Hippocampal formation (tissue), 2 donors: ENCODE measurements around the gene MAGI2.

Experiments used
- DNase-seq, 2 donors: peaks; one replicate each; lab custom pipeline; 2025; lab: John Stamatoyannopoulos, UW

The MAGI2 gene

DNA sequence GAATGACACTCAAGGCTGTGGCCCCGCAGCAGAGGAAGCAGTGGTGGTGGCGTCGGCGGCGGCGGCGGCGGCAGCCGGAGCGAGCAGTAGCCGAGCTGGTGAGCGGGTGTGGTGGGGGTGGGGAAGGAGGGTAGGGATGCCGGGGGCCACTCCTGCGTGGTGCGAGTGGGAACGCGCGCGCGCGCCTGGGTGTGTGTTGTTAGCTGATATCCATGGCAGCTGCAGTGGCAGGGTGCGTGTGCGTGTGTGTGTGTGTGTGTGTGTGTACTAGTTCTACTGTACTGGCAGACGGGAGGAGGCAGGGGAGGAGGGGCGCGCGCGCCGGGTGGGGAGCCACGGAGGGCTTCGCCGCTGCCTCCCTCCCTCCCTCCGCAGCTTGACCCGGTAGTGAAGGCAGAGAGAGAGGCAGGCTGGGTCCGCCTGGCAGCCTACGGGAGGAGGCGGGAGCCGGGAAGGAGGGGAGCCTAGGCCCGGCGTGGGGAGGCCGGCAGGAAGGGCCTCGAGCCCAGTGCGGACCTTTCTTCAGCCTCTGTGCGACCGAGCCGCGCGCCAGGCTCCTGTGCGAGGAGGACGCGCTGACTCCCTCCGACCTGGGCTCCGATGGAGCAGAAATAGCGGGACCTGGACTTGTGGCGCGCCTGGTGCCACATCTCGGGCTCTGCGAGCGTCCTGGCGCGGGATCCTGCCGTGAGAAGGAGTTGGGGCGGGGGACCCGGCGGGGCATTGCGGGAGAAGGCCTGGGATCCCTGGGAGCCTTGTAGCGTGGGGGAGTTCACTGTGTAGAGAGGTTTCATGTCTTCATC, at the start of gene MAGI2:
MAGI2 (minus strand) TSS at position 110 of the 803 bp plus-strand sequence. CDS start 347 bp downstream, outside the sequence.
- DNase-seq = peak; percentile 90 to 93

DNA sequence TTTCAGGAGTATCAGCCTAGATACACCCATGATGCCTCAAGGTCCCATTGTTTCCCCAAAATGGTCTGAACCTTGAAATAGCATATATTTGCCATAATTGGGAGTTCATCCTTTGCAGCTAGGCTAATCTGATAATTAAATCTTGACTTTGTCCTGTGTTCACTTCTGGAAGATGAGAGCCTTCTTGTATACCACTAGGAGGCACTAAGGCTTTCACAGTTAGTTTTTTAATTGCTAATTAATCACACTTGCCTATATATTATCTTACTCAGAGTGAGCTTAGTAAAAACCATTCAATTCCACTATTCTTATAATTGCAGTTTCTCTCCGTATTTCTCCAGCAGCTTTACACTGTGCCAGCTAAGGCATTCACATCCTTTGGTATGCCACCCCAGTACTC, 48.7 kb upstream of the MAGI2 start:
- DNase-seq = no peak

DNA sequence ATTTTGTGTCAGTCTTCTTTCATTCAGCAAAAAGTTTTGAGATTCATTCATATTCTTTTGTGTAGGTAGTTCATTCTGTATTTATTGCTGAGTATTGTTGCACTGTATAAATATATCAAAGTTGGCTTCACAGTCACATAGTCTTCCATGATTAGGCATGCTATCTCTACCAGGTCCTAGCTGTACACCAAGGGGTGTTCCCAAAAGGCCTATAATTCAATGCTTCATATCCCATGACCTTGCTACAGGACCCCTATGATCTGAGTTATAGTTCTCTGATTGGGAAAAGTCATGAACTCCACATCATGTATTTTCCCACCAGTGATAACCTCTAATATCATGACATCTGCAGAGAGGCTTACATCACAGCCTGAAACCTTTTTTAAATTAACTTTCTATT, 47.3 kb upstream of the MAGI2 start:
- DNase-seq = no peak

DNA sequence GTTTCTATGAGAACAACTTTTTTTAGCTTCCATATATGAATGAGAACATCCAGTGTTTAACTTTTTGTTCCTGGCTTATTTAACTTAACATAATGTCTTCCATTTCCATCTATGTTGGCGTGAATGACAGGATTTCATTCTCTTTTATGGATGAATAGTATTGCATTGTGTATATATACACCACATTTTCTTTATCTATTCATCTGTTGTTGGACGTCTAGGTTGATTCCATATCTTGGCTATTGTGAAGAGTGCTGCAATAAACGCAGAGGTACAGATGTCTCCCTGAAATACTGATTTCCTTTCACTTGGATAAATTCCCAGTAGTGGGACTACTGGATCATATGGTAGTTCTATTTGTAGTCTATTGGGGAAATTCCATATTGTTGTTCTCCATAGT, 44.3 kb upstream of the MAGI2 start:
- no peak for DNase-seq

DNA sequence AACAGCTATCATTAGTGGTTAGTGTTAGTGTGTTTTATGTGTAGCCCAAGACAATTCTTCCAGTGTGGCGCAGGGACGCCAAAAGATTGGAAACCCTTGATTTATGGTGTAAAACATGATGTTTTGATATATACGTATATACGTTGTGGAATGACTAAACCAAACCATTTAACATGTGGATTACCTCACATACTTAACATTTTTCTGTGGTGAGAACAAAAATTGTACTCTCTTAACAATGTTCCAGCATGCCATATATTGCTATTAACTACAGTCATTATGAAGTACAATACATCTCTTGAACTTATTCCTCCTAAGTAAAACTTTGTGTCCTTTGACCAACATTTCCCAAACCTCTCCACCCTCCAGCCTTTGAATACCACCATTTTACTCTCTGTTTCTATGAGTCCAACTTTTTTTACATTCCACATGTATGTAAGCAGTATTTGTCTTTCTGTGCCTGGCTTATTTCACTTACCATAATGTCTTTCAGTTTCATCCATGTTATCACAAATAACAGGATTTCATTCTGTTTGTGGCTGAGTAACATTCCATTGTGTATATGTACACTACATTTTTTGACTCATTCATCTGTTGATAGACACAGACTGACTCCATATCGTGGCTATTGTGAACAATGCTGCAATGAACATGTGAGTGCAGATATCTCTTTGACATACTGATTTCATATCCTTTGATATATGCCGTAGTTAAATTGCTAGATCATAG, 42.2 kb upstream of the MAGI2 start:
- no peak for DNase-seq

DNA sequence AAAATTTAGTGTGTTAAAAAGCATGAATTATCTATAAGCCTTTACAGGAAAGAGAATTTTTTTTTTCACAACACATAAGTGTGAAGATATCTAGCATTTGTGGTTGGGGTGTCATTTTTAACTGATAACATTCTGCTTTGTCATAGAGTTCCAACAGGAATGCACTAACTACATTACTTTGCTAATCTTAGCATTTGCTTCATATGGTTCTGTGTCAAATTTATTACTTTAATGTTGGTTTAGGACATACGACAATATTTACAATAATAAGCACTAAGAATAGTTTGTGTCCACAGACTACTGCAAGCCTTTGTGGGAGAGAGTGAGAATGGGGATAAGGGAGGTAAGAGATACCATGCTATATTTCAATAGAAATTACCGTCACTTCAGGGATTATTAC, 40.6 kb upstream of the MAGI2 start:
- no peak for DNase-seq

DNA sequence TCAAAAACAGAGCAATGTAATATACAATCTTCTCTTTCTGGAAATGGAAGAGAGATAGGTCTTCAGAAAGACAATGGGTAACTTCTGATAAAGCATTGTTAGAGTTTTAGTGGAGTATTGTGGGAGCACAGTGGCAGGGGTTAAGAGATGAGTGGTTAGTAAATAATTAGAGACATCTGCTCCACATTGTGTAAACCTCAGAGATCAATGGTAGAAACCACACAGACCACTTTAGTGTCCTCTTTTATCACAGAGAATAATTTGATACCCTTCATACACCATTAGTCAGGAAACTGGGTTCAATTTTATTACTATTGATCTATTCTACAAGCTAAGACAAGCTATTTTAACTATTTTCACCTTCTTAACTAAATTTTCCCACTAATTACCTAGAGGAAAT, 35.9 kb upstream of the MAGI2 start:
- no peak for DNase-seq

DNA sequence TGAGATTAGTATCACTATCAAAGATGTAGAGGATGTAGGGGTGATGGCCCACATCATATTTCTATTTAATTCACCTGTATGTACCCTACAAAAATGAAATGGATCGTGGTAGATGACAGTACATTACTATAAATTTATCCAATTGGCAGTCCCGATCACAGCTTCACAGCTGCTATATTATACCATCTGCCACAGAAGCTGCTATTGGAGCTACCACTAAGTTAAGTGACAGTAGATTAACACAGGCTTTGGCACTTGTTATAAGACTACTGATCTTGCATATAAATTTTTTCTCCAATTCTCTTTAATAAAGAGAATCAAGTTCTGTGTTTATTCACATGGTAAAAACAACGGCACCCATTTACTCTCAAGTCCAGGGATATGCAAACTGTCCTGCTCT, 24.9 kb upstream of the MAGI2 start:
- no peak for DNase-seq

DNA sequence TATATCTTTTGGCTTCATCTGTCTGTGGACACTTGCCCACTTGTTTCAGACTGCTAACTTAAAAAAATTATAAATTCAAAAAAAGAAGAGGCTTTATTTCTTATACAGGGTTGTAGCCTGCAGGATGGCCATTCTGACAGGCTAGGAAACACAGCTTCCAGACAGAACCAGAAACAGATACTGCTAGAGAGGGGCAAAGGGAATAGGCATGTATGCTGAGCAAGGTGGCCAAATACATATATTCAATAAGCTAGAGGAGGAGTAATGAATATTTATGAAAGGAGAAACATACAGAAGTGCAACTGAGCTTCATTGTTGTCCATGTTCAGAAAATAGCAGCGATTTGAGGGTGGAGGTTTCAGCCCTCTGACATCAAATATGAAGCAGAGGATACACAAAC, 22.0 kb upstream of the MAGI2 start:
- no peak for DNase-seq

DNA sequence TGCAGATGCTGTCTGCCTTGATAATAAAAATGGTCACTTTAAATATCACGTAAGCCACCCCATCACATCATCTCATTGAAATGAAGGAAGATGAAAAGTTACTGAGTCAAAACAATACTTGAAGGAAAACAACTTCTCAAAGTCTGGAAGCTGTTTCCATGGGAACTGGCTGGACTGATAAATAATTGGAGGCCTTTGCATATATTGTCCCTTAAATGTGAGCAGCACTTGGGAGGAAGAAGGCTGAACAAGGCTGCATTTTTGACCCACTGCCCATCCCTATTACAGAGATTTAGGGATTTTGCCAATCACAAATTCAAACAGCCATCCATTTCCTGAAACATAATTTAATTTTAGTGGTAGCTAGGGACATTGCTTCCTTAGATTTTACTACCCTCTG, 18.2 kb upstream of the MAGI2 start:
- no peak for DNase-seq

DNA sequence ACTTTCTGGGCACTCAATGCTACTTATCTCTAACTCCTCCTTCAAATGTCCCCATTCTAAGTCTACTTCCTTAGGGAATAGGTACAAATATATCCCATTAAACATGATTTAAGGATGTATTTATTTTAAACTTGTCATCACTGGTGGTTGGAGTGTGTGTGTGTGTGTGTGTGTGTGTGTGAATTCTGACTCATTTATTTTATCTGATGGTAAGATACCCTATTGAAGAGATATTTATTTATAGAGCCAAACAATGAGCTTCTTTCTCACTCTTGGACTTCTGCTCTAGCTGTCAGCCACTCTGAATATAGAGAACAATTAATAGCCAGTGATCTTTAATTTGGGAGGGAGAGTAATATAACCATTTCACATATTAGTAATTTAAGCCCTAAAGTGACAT, 17.8 kb upstream of the MAGI2 start:
- DNase-seq = no peak

DNA sequence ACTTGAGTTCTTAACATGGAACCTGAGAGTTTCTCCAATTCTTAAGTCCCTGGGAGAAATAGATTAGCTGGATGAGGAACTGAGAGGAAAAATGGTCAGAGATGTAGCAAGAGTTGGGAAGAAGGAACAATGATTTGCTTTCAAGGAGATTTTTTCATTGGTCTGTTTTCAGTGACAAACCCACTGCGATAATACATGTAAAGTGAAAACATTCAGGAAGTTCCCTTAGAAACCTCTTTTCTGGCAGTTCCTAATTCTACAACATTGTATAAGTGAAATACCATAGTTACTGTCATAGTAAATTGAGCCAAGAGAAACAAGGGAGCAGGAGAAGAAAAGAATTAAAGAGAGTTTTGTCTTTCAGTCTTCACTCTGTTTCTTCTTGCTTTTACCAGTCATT, 12.1 kb upstream of the MAGI2 start:
- DNase-seq = no peak

DNA sequence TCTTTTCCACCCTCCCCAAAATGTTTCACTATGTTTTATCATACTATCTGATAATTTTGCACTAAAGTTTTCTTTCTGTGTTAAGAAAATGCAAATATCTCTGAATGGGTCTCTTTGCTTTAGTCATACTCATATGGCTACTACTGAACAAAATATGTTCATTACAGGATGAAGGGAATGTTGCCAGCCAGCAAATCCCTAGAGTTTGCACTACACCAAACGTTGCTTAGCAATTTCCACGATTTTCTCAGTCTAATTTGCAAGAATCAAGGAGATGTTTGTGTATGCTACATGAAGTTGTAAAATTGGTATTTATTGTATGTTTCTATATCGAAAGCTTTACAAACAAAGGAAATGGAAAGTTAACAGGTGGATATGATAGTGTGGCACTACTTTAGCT, 10.6 kb upstream of the MAGI2 start:
- DNase-seq = no peak

DNA sequence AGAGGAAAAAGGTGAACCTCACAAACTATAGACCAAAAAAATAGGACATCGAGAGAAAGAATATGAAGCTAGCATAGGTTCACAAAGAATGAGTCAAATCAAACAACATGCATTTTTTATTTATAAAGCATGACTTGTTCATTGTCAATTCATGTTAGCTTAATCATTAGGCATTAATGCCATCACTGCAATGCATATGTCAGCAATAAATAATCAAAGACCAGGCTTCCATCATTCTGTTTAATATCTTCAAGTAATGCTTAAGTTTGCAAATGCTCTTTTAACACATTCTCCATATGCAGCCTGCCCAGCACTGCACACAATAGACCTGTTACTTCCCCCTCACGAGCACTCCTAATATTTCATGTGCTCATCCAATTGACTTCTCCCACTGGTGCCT, 8.9 kb upstream of the MAGI2 start:
- no peak for DNase-seq

DNA sequence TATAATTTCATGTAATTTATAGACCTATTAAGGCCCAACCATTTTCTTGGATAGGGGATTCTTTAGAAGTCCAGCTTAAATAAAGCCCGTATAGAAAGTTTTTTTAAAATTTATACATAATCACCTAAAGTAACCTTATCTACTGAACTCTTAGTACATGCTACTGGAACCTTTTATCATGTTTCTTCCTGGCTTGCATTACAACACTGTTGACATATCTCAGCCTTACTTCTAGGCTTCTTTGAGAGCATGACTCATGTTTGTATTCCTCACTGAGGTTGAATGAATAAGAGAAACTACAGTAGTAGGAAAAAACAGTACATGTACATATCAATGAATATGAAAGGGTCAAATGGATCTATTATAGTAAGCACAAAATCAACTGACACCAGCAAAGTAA, 8.2 kb upstream of the MAGI2 start:
- no peak for DNase-seq

DNA sequence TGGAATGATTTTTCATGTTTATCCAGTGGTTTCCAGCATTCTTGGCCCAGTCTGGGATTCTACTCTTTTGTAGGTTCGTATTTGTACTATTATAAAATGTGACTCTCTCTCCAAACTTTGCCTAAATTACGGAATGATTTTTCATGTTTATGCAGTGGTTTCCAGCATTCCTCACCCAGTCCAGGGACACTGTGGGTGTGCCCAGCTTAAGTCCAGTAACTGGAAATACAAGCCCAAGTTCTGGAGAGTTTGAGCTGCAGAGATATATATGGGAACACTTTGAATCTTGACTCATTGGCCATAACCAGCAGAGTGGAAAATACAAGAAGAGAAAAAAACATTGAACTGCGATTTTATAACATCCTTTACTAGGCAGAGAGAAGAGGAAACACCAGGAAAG, 5.9 kb upstream of the MAGI2 start:
- no peak for DNase-seq

DNA sequence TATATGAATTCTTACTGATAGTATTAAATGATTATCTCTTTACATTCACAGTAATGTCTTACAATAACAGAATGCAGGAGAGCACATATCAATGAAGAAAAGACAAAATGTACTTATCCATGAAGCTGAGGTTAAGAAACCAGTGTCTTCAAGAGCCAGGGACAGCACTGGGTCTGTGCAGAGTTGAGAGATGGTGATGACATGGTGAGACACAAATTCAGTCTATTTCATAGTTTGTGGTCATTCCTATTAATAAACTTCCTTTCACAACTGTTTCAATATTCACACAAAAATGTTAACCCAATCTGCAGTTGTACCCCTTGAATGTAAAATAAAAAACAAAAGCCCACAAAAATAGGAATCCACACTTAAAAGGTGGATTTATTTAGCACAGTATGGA, 5.3 kb upstream of the MAGI2 start:
- DNase-seq = no peak

DNA sequence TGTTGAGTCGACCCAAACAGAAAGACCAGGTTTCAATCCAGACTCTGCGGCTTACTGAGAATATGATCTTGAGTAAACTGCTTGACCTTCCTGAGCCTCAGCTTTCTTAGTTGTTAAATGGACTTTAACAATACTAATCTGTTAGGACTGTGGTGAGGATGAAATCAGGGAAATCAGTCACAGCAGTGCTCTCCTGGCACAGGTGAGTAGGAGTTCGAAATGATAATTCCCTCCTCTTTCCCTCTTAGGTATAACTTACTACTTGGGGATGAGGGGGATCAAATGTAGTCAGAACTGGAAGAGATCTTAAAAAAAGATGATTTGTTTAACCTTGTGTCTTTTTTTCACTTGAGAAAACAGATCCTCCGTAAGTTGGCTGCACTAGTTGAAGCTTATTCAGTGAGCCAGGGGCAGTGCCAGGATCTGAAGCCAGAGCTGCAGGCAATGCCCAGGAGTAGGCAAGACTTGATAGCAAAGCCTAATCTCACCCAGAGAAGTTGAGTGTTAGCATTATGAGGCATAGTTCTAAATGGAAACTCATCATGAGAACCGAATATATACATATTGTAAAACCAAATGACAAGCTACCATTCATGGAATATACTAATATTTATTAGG, 1.8 kb upstream of the MAGI2 start:
- DNase-seq = no peak

DNA sequence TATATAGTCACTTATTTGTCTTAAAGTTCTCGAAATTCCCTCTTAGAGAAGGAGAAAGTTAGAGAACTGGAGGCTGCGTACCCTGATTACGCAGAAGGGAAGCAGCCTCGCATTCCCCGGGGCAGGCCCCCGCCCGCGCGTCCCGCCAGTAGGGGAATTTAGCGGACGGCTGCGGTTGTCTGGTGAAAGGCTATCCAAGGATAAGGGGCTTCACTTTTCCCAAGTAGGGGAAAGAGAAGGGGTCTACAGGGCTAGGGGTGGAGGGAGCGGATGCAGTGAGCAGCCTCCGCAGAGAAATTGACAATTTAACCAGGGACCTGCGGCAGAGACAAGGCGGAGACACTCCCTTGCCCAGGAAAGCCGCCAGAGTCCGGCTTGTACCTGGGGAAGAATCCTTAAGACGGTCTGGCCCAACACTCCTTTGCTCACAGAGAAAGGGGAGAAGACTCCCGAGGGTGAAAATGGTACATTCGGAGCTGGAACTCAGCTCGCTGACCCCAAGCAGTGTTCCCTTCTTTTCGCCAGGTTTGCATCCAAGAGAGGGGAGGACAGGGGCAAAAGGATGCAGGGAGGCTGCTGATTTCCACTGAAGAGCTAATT, 994 bp upstream of the MAGI2 start:
- DNase-seq = no peak

DNA sequence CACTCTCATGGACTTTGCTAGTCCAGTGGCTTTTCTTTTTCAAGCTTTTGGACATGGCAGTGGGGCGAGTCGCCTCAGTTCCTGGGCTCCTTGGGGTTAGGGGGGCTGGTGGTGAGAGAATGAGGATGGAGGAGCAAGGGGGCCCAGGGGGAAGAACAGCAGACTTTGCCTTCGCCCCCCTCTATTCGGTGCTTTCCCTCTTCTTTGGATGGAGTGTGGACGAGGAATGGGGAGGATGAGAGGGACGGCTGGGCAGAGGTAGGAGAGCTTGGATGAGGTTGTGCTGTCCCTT, 255 bp downstream of the MAGI2 start:
- no peak for DNase-seq

DNA sequence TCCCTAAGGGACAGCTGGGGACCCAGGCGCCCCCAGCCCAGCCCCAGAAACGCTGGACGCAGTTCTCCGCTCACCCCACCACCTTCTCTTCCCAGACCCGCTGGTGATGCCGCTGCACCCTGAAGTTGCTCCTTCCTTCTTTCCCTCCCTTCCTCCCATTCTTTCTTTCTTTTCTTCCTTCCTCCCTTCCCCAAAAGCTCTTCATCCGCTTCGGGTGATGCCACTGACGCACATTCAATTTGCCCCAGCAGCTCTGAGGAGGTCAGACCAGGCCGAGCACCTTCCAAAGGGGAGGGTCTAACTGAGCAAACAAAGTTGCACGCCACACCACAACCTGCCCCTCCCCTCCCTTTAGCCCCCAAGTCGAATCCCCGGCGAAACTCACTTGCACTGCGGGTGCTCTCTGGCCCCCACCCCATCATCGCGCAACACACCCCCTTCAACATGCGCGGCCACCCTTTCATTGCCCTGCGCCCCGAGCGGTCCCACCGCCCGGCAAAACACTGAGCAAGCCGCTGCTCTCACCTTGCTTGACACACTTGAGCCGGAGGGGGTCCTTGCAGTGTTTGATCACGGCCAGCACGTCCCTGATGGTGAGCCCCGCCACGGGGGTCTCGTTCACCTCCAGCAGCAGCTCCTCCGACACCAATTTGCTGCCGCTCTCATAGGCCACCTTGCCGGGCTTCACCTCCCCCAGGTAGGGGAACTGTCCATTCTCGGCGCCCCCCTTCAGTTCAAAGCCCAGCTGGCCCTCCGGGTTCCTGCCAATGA, 787 bp downstream of the MAGI2 start:
- peak in 1 of 2 donors; percentile 59 for DNase-seq

DNA sequence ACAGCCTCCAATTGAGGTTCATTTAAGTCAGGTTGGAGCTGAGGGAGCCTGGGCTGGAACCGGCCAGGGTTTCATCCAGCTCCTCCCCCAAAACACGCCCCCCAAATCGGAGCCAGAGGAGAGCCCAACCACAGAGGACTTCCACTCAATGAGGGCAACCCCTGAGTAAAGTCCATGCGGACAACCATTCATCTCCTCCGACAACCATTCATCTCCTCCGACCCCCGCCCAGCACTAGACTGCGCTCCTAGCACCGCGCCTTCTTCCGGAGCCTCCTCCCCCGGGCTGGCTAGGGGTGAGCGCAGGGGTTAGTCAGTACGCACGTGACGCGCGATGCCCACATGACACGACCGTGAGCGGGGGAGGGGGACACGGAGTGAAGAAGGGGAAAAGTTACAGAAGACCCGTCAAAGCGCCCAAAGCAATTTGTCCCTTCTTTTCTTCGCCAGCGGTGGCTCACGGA, 1.4 kb downstream of the MAGI2 start:
- peak; percentile 84 to 86 for DNase-seq
